Subcutaneous adipose tissue (tissue), 4 donors: ENCODE measurements around the gene PSME3IP1. TPM values are rescaled to one million over a fixed set of nuclear protein-coding genes. Genes with fewer than 3 reads are reported as not detected.

Source experiments
- CTCF ChIP-seq: fragments of 450-650 bp; IDR thresholded peaks from one replicate; pipeline ENCODE4 v1.5.1; 2016; ENCODE audit warnings: low read depth, mild to moderate bottlenecking, control low read depth, antibody characterized with exemption, moderate library complexity
- total RNA-seq, 4 donors: library from RNA; depleted of rRNA; stranded (reverse); fragments of >200 nt; gene quantifications; one replicate each; pipeline ENCODE4 v1.1.0, GENCODE V29; 2016

The PSME3IP1 gene
- total RNA-seq, 4 donors from 2014 or later, result 51.8 to 64.5 (median 53.9) TPM

GRCh38 chr16:57130950-57131321, 54.9 kb downstream of the PSME3IP1 start:
- TF ChIP-seq CTCF, result no peak

GRCh38 chr16:57128771-57129389, 57.0 kb downstream of the PSME3IP1 start:
- TF ChIP-seq CTCF, result no peak

GRCh38 chr16:57127836-57128235, 58.0 kb downstream of the PSME3IP1 start:
- no peak for TF ChIP-seq CTCF

GRCh38 chr16:57127037-57127763, 58.6 kb downstream of the PSME3IP1 start:
- TF ChIP-seq CTCF, result no peak

- no peak for TF ChIP-seq CTCF
Observed at GRCh38 chr16:57126411-57126810, 59.4 kb downstream of the PSME3IP1 start.

- no peak for TF ChIP-seq CTCF
Observed at GRCh38 chr16:57125969-57126368, 59.9 kb downstream of the PSME3IP1 start.

GRCh38 chr16:57125376-57125775, 60.5 kb downstream of the PSME3IP1 start:
- no peak for TF ChIP-seq CTCF
